HK-2 (cell line): Measurements from ENCODE around the gene TCFL5.
"Not testable (repeated sequence)": the region's sequence is repeated elsewhere in the genome, so short reads cannot be mapped to it uniquely, and the experiment has no call there.

ENCODE experiments used
- DNase-seq: peaks from one replicate; pipeline ENCODE4 v3.0.0-alpha.2; 2018; ENCODE audit not compliant: unreplicated experiment

TCFL5 gene

DNA sequence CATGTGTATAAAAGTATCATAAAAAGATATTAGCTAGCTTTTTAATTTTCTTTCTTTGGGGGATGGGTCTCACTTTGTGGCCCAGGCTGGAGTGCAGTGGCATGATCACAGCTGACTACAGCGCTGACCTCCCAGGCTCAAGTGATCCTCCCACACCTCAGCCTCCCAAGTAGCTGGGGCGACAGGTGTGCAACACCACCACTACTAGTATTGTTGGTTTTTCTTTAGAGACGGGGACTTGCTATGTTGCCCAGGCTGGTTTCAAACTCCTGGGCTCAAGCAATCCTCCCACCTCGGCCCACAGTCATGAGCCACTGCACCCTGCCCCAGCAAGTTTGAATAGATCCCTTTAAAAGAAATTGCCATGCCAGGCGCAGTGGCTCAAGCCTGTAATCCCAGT is 6.5 kb downstream of the TCFL5 start:
- no peak for DNase-seq

GRCh38 chr20:62854121-62854520 is 7.5 kb downstream of the TCFL5 start:
- no peak for DNase-seq

- not testable (repeated sequence) for DNase-seq
These were observed 8.3 kb downstream of the TCFL5 start for GRCh38 chr20:62853304-62853703.

GRCh38 chr20:62852841-62853240 is 8.8 kb downstream of the TCFL5 start:
- DNase-seq: no peak

- no peak for DNase-seq
These were observed 9.4 kb downstream of the TCFL5 start for GRCh38 chr20:62852196-62852595.

- DNase-seq: no peak
These were observed 11.2 kb downstream of the TCFL5 start for GRCh38 chr20:62850333-62850974.

GRCh38 chr20:62849431-62849830 is 12.2 kb downstream of the TCFL5 start:
- DNase-seq: no peak

DNA sequence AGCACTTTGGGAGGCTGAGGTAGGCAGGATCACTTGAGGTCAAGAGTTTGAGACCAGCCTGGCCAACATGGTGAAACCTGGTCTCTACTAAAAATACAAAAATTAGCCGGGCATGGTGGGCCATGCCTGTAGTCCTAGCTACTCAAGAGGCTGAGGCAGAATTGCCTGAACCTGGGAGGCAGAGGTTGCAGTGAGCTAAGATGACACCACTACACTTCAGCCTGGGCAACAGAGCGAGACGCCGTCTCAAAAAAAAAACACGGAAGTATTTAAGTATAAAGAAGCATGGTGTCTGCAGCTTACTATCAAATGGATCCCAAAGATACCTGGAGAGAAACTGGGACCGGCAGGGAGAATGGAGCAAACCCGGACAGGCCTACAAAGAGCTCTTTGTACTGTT is 12.7 kb downstream of the TCFL5 start:
- DNase-seq: not testable (repeated sequence)

GRCh38 chr20:62846166-62846890 is 15.3 kb downstream of the TCFL5 start:
- no peak for DNase-seq

- no peak for DNase-seq
These were observed 16.0 kb downstream of the TCFL5 start for GRCh38 chr20:62845416-62846160.

DNA sequence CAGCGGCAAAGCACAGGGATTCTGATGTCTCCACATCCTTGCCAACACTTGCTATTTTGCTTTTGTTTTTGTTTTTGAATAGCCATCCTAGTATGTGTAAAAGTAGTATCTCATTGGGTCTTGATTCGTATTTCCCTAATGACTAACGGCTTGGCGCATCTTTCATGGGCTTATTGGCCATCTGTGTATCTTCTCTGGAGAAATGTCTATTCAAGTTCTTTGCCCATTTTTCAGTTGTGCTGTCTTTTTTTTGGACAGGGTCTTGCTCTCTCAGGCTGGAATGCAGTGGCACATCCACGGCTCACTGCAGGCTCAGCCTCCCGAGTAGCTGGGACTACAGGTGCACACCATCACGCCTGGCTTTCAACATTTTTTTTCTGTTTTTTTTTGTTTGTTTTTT is 17.4 kb downstream of the TCFL5 start:
- no peak for DNase-seq

DNA sequence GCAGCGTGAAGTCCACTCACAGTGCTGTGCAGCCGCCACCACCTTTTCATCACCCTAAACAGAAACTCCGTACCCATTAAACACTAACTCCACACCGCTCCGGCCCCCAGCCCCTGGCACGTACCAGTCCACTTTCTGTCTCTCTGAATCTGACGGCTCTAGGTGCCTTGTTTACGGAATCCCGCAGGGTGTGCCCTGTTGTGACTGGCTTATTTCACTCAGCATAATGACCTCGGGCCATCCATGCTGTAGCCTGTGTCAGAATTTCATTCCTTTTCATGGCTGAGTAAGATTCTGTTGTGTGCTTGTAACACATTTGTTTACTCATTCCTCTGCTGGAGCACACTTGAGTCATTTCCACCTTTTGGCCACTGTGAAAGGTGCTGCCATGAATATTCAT is 18.0 kb downstream of the TCFL5 start:
- no peak for DNase-seq

GRCh38 chr20:62841705-62842212 is 19.9 kb downstream of the TCFL5 start:
- DNase-seq: no peak

- DNase-seq: no peak
These were observed 21.1 kb downstream of the TCFL5 start for GRCh38 chr20:62840244-62841197.

- no peak for DNase-seq
These were observed 21.8 kb downstream of the TCFL5 start for GRCh38 chr20:62839816-62840215.

GRCh38 chr20:62839261-62839660 is 22.4 kb downstream of the TCFL5 start:
- DNase-seq: no peak

GRCh38 chr20:62838128-62838891 is 23.3 kb downstream of the TCFL5 start:
- no peak for DNase-seq

DNA sequence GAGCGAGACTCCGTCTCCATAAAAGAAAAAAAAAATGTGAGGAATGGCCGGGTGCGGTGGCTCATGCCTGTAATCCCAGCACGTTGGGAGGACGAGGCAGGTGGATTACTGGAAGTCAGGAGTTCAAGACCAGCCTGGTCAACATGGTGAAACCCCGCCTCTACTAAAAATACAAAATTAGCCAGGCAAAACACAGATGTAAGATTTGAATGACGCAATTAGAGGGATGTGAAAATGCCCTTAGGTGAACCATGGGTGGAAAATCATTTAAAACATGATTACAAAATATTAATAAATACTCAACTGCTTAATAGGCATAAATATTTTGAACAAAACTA is 23.9 kb downstream of the TCFL5 start:
- no peak for DNase-seq

- no peak for DNase-seq
These were observed 24.6 kb downstream of the TCFL5 start for GRCh38 chr20:62836967-62837490.
